ENCODE measurements around the gene FGFBP1.

Gene FGFBP1

DNA sequence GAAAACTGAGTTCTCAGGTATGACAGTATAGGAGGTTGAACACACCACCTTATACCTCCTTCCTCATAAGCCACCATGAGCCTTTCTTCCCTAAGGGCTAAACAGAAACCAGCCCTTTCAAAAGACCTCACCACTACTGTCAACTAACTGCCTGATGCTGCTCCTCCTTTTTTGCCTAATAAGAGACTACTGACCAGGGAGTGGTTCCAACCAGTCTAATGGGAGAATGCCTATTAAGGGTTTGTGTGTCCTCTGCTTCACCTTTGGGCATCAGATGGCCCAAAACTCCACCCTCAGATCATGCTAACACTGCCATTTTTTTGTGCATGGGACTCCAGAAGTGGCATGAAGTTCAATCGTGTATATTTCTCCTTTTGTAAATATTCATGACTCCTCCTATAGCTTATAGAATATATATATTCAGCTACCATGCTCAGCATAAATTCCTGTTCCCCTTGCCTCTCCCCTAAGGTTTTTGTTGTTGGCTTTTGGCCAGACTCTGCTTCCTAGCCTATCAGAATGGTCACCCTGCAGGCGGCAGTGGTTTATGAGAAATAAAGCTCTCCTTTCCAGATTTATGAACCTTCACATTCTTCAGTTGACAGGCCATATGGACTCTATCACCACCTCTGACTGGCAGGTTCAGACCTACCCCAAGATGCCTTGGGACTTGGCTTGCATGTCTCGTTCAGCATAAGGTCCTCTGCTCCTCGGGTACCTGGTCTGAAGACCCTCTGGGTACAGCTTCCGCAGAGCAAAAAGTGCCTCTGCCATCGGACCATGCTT lies 28.2 kb downstream of the FGFBP1 start:
- no peak for DNase-seq

DNA sequence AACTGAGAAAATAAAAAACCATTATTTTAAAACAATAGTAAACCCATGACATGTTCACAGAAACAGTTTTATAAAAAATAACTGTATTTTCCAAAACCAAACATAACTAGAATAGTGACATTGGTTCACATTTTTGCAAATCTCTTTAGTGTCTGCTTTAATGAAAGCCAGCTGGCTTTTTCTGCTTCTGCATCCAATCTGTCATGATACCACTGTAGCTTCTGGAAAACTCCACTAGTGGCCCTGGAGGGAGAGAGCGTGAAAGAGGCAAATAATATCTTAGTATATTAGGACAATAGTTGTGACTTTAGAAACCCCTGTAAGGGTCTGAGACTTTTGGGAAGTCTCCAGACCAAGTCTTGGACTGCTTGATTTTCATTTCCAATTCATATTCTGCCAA lies 31.1 kb downstream of the FGFBP1 start:
- no peak for DNase-seq

DNA sequence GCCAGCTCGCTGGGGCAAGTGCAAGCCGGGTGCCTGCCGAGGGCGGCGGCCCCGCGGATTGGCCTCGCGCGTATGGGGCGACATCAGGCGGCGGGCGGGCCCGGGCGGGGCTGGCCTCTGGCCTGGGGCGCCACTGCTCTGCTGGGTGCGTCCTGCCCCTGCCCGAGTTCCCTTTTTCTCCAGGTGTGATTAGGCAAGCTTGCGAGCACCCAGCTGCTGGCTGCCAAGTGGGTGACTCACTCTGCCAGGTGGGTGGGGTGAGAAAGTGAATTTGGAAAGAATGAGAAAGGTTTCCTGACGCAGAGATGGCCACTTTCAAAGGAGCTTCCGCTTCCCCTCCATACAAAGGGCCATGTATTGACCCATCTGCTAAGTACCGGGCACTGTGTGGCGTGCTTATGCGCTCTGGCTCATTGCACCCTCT lies 32.5 kb downstream of the FGFBP1 start:
- no peak for DNase-seq

DNA sequence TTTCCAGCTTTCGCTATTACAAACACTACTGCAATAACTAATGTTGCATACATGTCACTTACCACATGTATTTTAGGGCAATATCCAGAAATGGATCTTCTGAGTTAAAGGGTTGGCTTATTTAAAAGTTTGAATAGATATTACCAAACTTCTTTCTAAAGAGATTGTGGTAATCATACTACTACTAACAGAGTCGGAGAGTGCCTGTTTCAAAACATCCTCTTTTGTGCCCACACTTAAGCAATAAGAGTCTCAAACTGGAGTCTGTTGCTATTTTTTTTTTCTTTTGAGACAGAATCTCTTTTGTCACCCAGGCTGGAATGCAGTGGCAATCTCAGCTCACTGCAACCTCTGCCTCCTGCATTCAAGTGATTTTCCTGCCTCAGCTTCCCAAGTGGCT lies 35.8 kb downstream of the FGFBP1 start:
- no peak for DNase-seq

DNA sequence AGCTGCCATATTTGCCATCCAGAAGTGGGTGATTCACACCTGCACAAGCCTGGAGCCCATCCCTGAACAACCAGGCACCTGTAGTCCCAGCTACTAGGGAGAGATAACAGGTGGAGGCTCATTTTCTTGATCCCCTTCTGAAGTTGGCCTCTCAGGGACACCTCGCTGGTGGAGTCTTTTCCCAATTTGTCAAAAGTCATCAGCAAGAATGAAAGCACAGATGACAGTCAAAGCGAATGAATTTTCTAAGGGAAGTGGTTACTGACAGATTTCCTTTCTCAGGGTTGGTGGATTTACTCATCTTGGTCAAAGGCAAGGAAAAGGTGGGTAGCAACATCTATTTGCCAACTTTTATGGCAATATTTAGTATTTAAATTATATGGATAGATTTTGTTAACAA lies 36.5 kb downstream of the FGFBP1 start:
- DNase-seq = no peak

DNA sequence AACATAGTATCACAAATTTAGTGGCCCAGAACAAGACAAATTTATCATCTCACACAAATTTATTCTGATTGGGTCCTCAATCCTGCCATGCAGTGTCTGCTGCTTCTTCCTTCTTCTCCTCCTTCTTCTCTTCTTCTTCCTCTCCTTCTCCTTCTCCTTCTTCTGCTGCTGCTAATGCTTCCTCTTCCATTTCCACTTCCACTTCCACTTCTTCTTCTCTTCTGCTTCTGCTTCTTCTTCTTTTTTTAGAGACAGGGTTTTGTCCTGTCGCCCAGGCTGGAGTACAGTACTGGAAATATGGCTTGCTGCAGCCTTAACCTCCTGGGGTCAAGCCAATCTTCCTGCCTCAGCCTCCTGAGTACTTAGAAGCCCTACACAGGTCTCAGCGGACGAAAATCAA lies 37.5 kb downstream of the FGFBP1 start:
- DNase-seq = no peak

DNA sequence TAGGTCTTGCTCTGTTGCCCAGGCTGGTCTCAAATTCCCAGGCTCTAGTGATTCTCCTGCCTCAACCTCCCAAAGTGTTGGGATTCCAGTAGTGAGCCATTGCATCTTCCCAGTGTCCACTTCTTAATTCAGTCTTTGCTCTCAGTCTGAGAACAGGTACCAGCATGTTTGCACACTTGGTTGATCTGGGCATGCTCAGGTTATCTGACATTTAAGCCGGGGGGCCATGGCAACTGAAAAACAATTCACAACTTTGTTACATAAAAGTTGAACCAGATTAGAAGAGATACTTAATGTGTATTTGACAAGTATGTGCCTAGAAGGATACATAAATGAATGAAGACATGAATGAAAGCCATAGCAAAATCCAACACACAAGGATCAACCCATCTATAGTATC lies 39.0 kb downstream of the FGFBP1 start:
- DNase-seq = no peak

DNA sequence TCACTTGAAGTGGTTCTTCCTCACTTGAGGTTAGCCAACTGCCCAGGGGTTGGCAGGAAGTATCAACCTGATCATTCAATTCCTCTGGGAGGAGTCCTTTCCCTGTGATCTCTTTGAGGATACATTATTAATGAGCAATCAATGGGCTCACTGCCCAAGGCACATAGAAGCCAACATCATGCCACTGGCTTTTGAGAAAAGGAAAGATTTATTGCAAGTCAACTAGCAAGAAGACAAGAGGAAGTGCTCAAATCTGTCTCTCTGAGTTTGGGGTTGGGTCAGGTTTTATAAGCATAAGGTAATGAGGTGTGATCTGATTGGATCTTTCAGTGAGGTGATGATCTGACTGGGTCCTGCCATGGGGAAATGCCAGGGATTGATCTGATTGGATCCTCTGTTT lies 39.6 kb downstream of the FGFBP1 start:
- DNase-seq = no peak

DNA sequence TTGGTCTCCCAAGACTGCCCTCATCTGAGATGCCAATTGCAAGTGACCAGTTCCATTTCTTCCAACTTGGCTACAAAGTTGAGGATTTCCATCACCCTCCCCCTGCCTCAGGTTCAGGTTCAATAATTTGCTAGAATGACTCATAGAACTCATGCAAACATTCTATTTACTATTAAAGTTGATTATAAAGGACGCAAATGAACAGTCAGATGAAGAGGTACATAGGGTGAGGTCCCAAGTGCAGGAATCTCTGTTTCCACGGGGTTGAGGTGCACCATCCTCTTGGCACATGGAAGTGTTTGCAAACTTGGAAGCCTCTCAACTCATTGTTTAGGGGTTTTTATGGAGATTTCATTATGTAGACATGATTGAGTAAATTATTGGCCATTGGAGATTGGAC lies 41.0 kb downstream of the FGFBP1 start:
- no peak for DNase-seq

DNA sequence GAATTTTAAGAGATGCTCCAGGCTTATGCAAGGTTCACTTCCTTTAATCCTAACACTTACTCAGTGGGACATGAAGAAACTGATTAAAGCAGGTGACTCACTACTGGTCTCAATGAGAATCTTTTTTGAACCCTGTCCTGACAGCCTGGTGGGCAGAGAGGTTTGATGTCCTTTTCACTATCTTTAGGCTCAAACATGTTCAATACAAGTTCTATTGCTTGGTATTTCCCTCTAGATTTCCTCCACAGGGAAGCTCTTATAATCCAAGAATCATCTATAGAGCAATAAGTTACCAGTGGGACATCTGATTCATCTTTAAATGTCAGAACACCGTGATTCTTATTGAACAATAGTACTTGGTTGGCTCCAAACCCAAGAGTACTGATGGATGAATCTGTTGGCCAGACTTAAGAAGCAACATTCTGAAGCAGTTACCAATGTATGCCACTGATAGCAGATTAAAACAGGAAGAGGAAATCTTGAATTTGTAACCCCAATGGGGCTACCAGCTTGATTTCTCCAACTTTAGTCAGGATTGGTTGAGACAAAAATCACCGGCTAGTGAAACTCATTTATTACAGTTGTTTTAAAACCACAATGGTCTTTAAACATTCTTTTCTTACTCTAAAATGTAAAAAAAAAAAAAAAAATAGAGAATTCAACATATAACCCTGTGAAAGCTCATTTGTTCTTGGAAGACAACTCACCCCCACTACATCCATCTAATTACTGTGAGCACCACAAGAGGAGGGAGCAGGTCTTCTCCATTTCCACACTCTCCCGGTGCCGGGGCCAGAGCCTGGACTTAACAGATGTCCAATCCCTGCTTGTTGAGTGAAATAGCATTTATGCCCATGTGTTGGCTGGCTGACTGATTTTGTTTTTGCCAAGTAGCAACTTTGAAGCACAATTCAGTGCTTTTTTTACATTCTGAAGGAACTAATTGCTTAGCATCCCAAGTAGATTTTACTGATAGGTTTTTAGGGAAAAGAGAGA lies 43.3 kb downstream of the FGFBP1 start:
- DNase-seq = no peak

DNA sequence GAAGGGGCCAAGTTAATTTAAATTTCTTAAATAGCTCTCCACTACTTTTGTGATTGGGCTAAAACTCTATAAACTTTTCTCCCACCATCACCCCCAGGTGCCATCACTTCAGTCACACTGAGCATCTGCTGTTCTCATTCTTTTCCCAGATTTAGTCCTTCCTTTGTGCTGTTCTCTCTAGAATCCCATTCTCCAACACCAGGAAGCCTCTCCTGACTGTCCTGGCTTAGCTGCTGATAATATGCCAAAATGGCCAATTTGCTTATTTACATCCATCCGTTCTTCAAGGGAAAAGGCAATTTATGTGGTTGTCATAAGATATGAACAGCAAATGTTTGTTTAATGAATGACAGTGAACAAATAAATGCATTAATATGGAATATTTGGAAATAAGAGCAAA lies 44.1 kb downstream of the FGFBP1 start:
- no peak for DNase-seq

DNA sequence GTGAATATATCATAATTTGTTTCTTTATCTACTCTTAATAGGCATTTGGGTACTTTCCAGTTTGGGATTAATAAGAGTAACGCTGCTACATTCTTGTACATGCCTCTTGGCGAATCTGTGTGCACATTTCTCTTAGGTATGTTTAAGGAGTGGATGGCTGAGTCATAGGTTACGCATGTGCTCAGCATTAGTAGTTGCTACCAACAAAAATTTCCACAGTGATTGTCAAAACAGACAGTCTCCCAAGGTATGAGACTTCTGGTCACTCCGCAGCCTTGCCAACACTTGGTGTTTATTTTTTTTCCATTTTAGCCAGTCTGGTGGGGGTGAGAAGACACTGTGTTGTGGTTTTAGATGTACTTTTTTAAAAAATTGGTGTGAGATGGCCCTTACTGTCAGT lies 44.6 kb downstream of the FGFBP1 start:
- no peak for DNase-seq

DNA sequence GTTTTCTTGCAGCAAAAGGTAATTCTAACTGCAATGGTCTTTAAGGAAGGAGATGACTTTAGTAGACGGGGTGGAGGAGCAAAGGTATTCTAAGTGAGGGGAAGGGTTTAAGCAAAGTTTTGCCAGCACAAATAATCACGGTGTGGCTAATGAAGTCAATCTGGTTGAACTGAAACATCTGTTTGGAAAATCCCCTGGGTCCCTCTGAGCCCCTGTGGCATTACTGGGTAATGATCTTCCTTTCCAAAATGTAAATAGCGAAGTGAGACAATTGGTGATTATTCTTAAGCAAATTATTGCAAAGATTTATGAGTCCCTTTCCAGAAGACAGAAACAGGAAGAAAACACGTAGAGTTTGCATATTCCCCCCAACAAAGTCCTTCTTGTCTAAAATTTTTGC lies 47.2 kb downstream of the FGFBP1 start:
- no peak for DNase-seq

DNA sequence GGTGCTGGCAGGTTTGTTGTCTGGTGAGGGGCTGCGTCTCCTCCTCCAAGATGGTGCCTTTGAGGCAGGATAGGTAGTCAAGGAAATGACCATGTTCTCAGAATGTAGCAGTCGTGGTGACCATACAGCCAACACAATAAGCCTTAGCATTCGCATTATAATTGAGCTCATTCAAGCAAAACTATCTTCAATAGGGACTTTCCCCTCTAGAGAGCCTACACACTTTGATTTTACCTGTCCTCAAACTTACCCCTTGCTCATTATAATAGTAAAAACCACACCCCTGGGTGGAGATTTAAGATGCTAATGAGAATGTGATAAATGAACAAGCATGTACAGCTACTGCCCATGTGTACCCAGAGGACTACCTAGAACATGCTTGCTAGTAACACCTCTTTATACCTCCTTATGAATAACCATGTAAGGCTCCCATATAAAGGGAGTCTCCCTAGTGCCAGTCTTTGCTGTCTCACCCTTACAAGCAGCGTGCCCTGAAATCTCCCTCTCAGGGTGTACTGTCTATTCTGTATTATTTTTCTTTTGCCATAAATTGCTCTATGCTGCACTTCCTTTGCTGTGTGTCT lies 48.2 kb downstream of the FGFBP1 start:
- no peak for DNase-seq

DNA sequence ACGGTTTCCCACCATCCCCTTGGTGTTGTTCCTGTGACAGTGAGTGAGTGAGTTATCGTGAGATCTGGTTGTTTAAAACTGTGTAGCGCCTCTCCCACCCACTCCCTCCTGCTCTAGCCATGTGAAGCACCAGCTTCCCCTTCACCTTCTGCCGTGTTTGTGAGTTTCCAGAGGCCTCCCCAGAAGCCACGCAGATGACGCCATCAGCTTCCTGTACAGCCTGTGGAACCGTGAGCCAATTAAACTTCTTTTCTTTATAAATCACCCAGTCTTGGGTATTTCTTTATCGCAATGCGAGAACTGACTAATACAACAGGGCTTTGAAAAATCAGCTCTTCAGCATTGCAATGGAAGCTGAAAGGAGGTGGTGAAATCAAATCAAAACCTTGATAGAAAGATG lies 50.0 kb downstream of the FGFBP1 start:
- DNase-seq = no peak
